ENCODE measurements around the gene HECW1.

- TF ChIP-seq CTCF (IDR thresholded peaks at IDR 0.05; ENCODE audit: low read depth, low read length, missing input control), result no peak
- TF ChIP-seq, protein P1, sequence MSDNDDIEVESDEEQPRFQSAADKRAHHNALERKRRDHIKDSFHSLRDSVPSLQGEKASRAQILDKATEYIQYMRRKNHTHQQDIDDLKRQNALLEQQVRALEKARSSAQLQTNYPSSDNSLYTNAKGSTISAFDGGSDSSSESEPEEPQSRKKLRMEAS (IDR thresholded peaks at IDR 0.05), result no peak
- no peak for TF ChIP-seq SP1 (IDR thresholded peaks at IDR 0.05)
- no peak for TF ChIP-seq GABPA (IDR thresholded peaks at IDR 0.05 in 1 of 2, conservative IDR thresholded peaks at IDR 0.05 in 1 of 2)
- TF ChIP-seq FOXA1 (IDR thresholded peaks at IDR 0.05), result no peak
- TF ChIP-seq EGR1 (IDR thresholded peaks at IDR 0.05; ENCODE audit: low read depth in 2 of 2), result no peak
- TF ChIP-seq FOXA2 (IDR thresholded peaks at IDR 0.05), result no peak
- no peak for TF ChIP-seq YY1 (IDR thresholded peaks at IDR 0.05)
- TF ChIP-seq TAF1 (conservative IDR thresholded peaks at IDR 0.05), result no peak
Observed at GRCh38 chr7:43490016-43490415, 377.6 kb downstream of the HECW1 start.
